ENCODE results near the gene PCYT1A. TPM values are rescaled to one million over a fixed set of nuclear protein-coding genes. Genes with fewer than 3 reads are reported as not detected.
"Not testable (repeated sequence)": the region's sequence is repeated elsewhere in the genome, so short reads cannot be mapped to it uniquely, and the experiment has no call there.

The PCYT1A gene
- total RNA-seq, 1 experiment from 2014 or later: 63.8 TPM

GRCh38 chr3:196246612-196247308 lies 40.8 kb downstream of the PCYT1A start:
- BruUV-seq (replicated peaks): TSS peak; percentile 25

GRCh38 chr3:196244166-196244565 lies 43.4 kb downstream of the PCYT1A start:
- H3K27ac ChIP-seq (ENCODE audit: low read length); POLR2A ChIA-PET (ENCODE audit: unreplicated experiment); H4K20me1 ChIP-seq (ENCODE audit: low read length); DNase-seq; H3K9me3 ChIP-seq (ENCODE audit: low read length); H3K9ac ChIP-seq (ENCODE audit: low read length); BruUV-seq (replicated peaks); CTCF ChIA-PET; ATAC-seq; H3F3A ChIP-seq (ENCODE audit: low read length, unreplicated experiment); intact Hi-C loops (cut with micrococcal nuclease); H3K4me3 ChIP-seq (ENCODE audit: low read length); H3K79me2 ChIP-seq (ENCODE audit: low read length); H3K4me2 ChIP-seq (ENCODE audit: low read length); H3K27me3 ChIP-seq (ENCODE audit: low read length); H2AFZ ChIP-seq (ENCODE audit: low read length); H3K9me2 ChIP-seq (replicated peaks; ENCODE audit: low read length): not testable (repeated sequence)
- peaks cover 33% of the 10 kb centered on the region; the same call in 1 of the 2 replicates for H3K36me3 ChIP-seq (ENCODE audit: low read depth, low read length)
- H3K4me1 ChIP-seq (ENCODE audit: insufficient read depth, low read length): peaks cover 18% of the 10 kb centered on the region

More at GRCh38 chr3:196246612-196247308, 40.8 kb downstream of the PCYT1A start:
- Histone ChIP-seq H4K20me1 (ENCODE audit: low read length) (no peaks in the 10 kb centered on the region), H3K9me3 (ENCODE audit: low read length) (no peaks in the 10 kb centered on the region), H3K36me3 (ENCODE audit: low read depth, low read length) (peaks cover 29% of the 10 kb centered on the region; the same call in 1 of the 2 replicates), H3K79me2 (ENCODE audit: low read length) (no peaks in the 10 kb centered on the region; the same call in 1 of the 2 replicates), H3K4me3 (ENCODE audit: low read length) (no peak overlapping the region), H3K9ac (ENCODE audit: low read length) (no peak overlapping the region; the same call in 1 of the 2 replicates), H3K9me2 (replicated peaks; ENCODE audit: low read length) (no peaks in the 10 kb centered on the region), H3F3A (ENCODE audit: low read length, unreplicated experiment) (no peaks in the 10 kb centered on the region), H3K27me3 (ENCODE audit: low read length) (no peaks in the 10 kb centered on the region), H2AFZ (ENCODE audit: low read length) (no peak overlapping the region), H3K4me1 (ENCODE audit: insufficient read depth, low read length) (peaks cover 18% of the 10 kb centered on the region), H3K27ac (ENCODE audit: low read length) (peak overlapping the region; percentile 69), H3K4me2 (ENCODE audit: low read length) (0 out of 2 replicates have a peak overlapping the region, but pooled peaks have one; percentile 3)
- ChIA-PET POLR2A (ENCODE audit: unreplicated experiment) (no interaction called here), CTCF (no interaction called here)
- ATAC-seq (peak; percentile 98), DNase-seq (peak; percentile 87)
- no peak for TF ChIP-seq EZH2phosphoT487 (IDR thresholded peaks at IDR 0.05; ENCODE audit: borderline replicate concordance, low read length)
- no peak for TF ChIP-seq EZH2 (IDR thresholded peaks at IDR 0.05; ENCODE audit: low read length, unreplicated experiment)
- TF ChIP-seq CTCF (conservative IDR thresholded peaks at IDR 0.05; ENCODE audit: low read depth, low read length): no peak
- intact Hi-C loops (cut with micrococcal nuclease): no loop called here

- H3K27ac ChIP-seq (ENCODE audit: low read length): no peak overlapping the region
- H3F3A ChIP-seq (ENCODE audit: low read length, unreplicated experiment): no peaks in the 10 kb centered on the region
- no peaks in the 10 kb centered on the region for H3K9me3 ChIP-seq (ENCODE audit: low read length)
- intact Hi-C loops (cut with micrococcal nuclease): no loop called here
- no peaks in the 10 kb centered on the region for H3K9me2 ChIP-seq (replicated peaks; ENCODE audit: low read length)
- ChIA-PET CTCF (interaction anchor here (0.7 kb wide), 2 partner anchors 29 to 128 kb away, joined by 4 to 17 read pairs; no protein-coding TSS in a partner anchor), POLR2A (ENCODE audit: unreplicated experiment) (no interaction called here)
- no peaks in the 10 kb centered on the region for H3K27me3 ChIP-seq (ENCODE audit: low read length)
- DNase-seq: no peak
- no peak overlapping the region for H3K4me3 ChIP-seq (ENCODE audit: low read length)
- H3K4me2 ChIP-seq (ENCODE audit: low read length): no peak overlapping the region
- no peak for ATAC-seq
- H3K79me2 ChIP-seq (ENCODE audit: low read length): no peaks in the 10 kb centered on the region
- peaks cover 43% of the 10 kb centered on the region; the same call in 1 of the 2 replicates for H3K36me3 ChIP-seq (ENCODE audit: low read depth, low read length)
- BruUV-seq (replicated peaks): no TSS peak
- H3K4me1 ChIP-seq (ENCODE audit: insufficient read depth, low read length): peaks cover 6% of the 10 kb centered on the region; the same call in 1 of the 2 replicates
- no peak overlapping the region for H2AFZ ChIP-seq (ENCODE audit: low read length)
- no peak overlapping the region for H3K9ac ChIP-seq (ENCODE audit: low read length)
- no peaks in the 10 kb centered on the region for H4K20me1 ChIP-seq (ENCODE audit: low read length)
- TF ChIP-seq CTCF (conservative IDR thresholded peaks at IDR 0.05; ENCODE audit: low read depth, low read length): no peak
- TF ChIP-seq EZH2phosphoT487 (IDR thresholded peaks at IDR 0.05; ENCODE audit: borderline replicate concordance, low read length): no peak
- no peak for TF ChIP-seq EZH2 (IDR thresholded peaks at IDR 0.05; ENCODE audit: low read length, unreplicated experiment)
These were observed 45.8 kb downstream of the PCYT1A start for GRCh38 chr3:196241704-196242103.
